ENCODE results near the gene PACRG. TPM values are rescaled to one million over a fixed set of nuclear protein-coding genes. Genes with fewer than 3 reads are reported as not detected.

PACRG gene
- total and polyA plus RNA-seq, 8 donors = 1.8 to 28.6 (median 3.2) TPM; not detected in 2

DNA sequence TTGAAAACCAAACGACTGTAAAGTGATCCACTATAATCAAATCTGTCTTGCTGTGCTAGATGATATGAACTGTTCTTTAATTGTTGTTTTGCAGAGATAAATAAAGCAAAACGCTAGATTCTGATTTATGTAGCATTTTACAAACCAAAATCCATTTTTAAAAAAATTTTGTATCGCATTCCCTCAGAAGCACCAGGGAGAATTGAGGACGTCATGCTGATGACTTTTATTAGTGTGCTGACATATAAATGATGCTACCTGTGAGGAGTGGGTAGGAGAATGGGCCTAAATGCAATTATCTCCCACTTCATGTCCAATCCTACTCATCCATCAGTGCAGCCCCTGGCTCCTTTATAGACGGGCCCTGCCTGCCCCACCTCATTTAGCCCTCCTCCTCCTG lies 282.4 kb downstream of the PACRG start:
- H3K4me3 ChIP-seq = no peak overlapping the region
- no peak for DNase-seq
- 82 to 86% (median 84%) methylated on average over 5 of the region's 5 CpGs for WGBS, 5 donors
- H3K27me3 ChIP-seq = no peaks in the 10 kb centered on the region
- no peak overlapping the region for H3K27ac ChIP-seq
- H3K36me3 ChIP-seq = no peaks in the 10 kb centered on the region
- intact Hi-C loops (cut with DNase I; ENCODE audit: low total_unique reads) = no loop called here
- no peaks in the 10 kb centered on the region for H3K9me3 ChIP-seq
- no peaks in the 10 kb centered on the region for H3K4me1 ChIP-seq
- no peak for TF ChIP-seq POLR2AphosphoS5 (IDR thresholded peaks at IDR 0.05)
- no peak for TF ChIP-seq EP300 (IDR thresholded peaks at IDR 0.05)
- no peak for TF ChIP-seq POLR2A (IDR thresholded peaks at IDR 0.05)
- TF ChIP-seq, protein P1, sequence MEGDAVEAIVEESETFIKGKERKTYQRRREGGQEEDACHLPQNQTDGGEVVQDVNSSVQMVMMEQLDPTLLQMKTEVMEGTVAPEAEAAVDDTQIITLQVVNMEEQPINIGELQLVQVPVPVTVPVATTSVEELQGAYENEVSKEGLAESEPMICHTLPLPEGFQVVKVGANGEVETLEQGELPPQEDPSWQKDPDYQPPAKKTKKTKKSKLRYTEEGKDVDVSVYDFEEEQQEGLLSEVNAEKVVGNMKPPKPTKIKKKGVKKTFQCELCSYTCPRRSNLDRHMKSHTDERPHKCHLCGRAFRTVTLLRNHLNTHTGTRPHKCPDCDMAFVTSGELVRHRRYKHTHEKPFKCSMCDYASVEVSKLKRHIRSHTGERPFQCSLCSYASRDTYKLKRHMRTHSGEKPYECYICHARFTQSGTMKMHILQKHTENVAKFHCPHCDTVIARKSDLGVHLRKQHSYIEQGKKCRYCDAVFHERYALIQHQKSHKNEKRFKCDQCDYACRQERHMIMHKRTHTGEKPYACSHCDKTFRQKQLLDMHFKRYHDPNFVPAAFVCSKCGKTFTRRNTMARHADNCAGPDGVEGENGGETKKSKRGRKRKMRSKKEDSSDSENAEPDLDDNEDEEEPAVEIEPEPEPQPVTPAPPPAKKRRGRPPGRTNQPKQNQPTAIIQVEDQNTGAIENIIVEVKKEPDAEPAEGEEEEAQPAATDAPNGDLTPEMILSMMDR (IDR thresholded peaks at IDR 0.05) = no peak

GRCh38 chr6:163014736-163015135 lies 287.0 kb downstream of the PACRG start:
- TF ChIP-seq EP300 (IDR thresholded peaks at IDR 0.05) = no peak
- TF ChIP-seq, protein P1 (IDR thresholded peaks at IDR 0.05) = no peak
- TF ChIP-seq POLR2A (IDR thresholded peaks at IDR 0.05) = no peak
- TF ChIP-seq POLR2AphosphoS5 (IDR thresholded peaks at IDR 0.05) = no peak
- Histone ChIP-seq H3K36me3 (no peaks in the 10 kb centered on the region), H3K27ac (no peak overlapping the region), H3K4me3 (no peak overlapping the region), H3K27me3 (no peaks in the 10 kb centered on the region), H3K4me1 (no peaks in the 10 kb centered on the region), H3K9me3 (no peaks in the 10 kb centered on the region)
- DNase-seq = no peak
- intact Hi-C loops (cut with DNase I; ENCODE audit: low total_unique reads) = no loop called here
- 59 to 79% (median 63%) methylated on average over 1 of the region's 1 CpG for WGBS, 5 donors

- TF ChIP-seq, protein P1 (IDR thresholded peaks at IDR 0.05) = no peak
- TF ChIP-seq EP300 (IDR thresholded peaks at IDR 0.05) (no peak), POLR2A (IDR thresholded peaks at IDR 0.05) (no peak), POLR2AphosphoS5 (IDR thresholded peaks at IDR 0.05) (no peak)
- Histone ChIP-seq H3K4me1 (no peaks in the 10 kb centered on the region), H3K9me3 (peaks cover 0 to 8% (median 6%) of the 10 kb centered on the region in 4 donors), H3K36me3 (no peaks in the 10 kb centered on the region), H3K4me3 (no peak overlapping the region), H3K27me3 (no peaks in the 10 kb centered on the region), H3K27ac (no peak overlapping the region)
- no peak for DNase-seq
- WGBS, 5 donors = 80 to 98% (median 95%) methylated on average over 1 of the region's 1 CpG
- intact Hi-C loops (cut with DNase I; ENCODE audit: low total_unique reads) = no loop called here
Measured at GRCh38 chr6:163017801-163018200, 290.0 kb downstream of the PACRG start.

DNA sequence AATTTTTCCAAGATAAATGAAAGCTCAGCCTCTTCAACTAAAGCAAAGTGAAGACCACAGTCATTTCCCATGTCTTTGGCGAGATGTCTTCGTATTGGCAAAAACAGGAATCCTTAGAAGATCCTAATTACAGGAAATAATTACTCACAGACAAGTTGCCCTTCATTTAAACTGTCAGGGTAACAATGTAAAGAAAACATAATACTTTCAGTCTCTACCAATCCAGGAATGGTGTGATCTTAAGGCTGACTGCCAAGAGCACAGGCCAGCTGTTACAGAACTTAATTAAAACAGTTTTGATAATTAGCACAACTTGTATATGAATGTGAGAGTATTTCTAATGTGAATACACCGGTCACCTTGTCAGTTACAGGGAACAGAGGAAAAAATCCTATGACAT lies 292.2 kb downstream of the PACRG start:
- intact Hi-C loops (cut with DNase I; ENCODE audit: low total_unique reads) = no loop called here
- no peak overlapping the region for H3K4me3 ChIP-seq
- no peaks in the 10 kb centered on the region for H3K27me3 ChIP-seq
- H3K4me1 ChIP-seq = no peaks in the 10 kb centered on the region
- 53 to 73% (median 66%) methylated on average over 3 of the region's 3 CpGs for WGBS, 5 donors
- DNase-seq = no peak
- no peak overlapping the region for H3K27ac ChIP-seq
- H3K9me3 ChIP-seq = peaks cover 0 to 25% (median 15%) of the 10 kb centered on the region in 4 donors
- TF ChIP-seq EP300 (IDR thresholded peaks at IDR 0.05) (no peak), POLR2A (IDR thresholded peaks at IDR 0.05) (no peak), POLR2AphosphoS5 (IDR thresholded peaks at IDR 0.05) (no peak)
- TF ChIP-seq, protein P1 (IDR thresholded peaks at IDR 0.05) = no peak
- H3K36me3 ChIP-seq = no peaks in the 10 kb centered on the region

Measured in stomach (tissue), 9 donors.